GM18870 (cell line): Measurements from ENCODE around the gene GRAP.
"Not testable (repeated sequence)": the region's sequence is repeated elsewhere in the genome, so short reads cannot be mapped to it uniquely, and the experiment has no call there.

Source experiments
- ATAC-seq: cut with Tn5 transposase; IDR thresholded peaks from one replicate; pipeline ENCODE4 v1.9.1; 2021; ENCODE audit warnings: moderate library complexity; ENCODE audit not compliant: unreplicated experiment

The GRAP gene

DNA sequence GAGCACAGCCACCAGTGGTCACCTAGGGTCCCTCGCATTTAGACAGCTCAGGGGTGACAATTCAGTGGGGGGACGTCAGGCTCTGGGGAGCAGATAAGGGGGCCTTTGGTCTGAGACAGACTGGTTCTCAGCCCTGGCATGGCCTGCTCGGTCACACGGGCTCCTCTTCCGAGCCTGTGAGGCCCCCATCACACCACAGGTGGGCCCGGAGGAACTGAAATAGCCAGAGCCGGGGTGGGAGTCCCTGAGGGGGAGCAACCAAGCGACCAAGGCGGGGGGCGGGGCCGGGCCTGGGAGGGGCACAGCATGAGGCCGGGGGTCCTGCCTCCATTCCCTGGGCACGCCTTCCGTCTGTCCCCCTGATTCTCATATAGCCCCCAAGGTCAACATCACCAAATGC is 4.4 kb downstream of the GRAP start:
- ATAC-seq = not testable (repeated sequence)

GRCh38 chr17:19041871-19042270 is 4.9 kb downstream of the GRAP start:
- ATAC-seq = not testable (repeated sequence)

DNA sequence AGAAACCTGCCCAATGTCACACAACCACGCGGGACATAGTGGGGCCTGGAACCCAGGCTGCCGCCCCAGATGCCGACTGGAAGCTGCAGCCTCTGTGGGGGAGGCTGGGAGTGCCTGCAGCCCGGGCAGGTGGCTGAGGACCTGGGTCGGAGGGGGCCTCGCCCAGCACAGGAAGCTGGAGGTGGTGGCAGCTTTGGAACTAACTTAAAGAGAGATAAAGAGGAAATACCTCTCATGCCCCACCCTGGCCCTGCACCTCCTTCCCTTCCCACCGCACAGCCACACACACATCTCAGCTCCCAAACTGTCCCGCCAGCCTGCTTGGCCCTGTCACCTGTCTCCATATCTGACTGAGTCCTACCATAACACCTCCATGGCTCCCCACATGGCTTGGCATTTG is 6.4 kb downstream of the GRAP start:
- not testable (repeated sequence) for ATAC-seq

DNA sequence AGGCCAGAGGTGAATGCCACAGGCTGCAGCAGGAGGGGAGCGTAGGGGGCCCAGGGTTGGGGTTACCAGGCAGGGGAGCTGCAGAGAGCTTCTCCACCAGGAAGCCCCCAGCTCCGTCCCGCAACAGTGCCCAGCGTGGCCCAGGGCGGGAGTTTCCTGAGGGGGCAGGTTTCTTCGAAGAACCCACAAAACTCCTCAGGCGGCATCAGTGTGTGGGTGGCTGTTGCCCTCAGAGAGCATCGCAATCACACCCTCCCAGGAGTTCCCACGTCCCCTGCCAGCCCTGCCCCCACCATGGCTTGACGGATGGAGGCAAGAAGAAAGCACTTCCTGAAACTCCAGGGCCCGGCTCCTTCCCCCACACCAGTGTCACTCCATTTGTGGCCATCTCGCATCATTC is 8.0 kb downstream of the GRAP start:
- not testable (repeated sequence) for ATAC-seq

GRCh38 chr17:19038007-19038406 is 8.8 kb downstream of the GRAP start:
- ATAC-seq = not testable (repeated sequence)

GRCh38 chr17:19037547-19037946 is 9.2 kb downstream of the GRAP start:
- ATAC-seq = not testable (repeated sequence)

- not testable (repeated sequence) for ATAC-seq
Observed at GRCh38 chr17:19036186-19036585, 10.6 kb downstream of the GRAP start.

- ATAC-seq = not testable (repeated sequence)
Observed at GRCh38 chr17:19032377-19032988, 14.3 kb downstream of the GRAP start.

DNA sequence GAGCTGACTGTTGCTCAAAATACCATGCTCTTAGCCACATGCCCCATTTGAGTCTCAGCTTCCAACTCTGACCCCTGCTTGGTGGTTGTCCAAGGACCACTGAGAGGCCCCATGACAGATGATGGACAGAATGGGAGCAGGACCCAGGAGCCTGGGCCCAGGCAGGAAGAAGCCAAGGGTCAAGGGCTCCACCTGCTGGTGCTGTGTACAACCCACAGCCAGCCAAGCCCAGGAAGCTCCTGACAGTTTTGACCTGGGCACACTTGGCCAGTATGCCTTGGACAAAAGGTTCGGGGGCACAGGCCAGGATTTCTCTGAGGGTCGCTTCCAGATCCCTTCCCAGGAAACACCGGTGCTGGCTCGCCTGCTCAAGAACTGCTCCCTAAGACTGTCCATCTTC is 15.0 kb downstream of the GRAP start:
- not testable (repeated sequence) for ATAC-seq

DNA sequence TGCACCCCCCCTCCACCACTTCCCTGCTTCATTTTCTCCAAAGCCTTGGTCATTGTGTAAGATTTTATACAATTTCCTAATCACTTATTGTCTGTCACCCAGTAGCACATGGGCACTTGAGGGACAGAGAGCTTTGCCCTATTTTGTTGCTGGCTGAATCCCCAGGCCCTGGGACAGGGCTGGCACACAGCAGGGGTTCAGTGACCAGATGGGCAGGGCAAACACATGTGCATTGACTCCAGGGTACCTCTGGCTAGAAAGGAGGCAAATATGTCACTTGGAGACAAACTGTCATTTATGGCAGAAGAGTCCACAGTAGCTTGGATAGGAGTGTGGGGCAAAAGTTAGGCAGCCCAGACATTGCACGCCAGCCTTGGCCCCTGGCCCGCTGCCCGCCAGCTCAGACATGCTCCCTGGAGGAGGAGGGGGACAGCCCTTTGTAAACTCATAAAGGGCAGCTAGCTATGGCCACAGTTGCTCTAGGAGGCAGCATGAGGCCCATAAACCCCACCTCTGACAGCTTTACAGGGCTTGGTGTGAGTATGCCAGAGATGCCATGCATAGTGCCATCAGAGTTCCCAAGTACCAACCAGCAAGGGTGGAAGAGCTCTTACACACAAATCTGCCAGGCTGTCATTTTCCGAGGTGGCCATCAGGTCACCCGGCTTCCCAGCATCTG is 15.8 kb downstream of the GRAP start:
- not testable (repeated sequence) for ATAC-seq

DNA sequence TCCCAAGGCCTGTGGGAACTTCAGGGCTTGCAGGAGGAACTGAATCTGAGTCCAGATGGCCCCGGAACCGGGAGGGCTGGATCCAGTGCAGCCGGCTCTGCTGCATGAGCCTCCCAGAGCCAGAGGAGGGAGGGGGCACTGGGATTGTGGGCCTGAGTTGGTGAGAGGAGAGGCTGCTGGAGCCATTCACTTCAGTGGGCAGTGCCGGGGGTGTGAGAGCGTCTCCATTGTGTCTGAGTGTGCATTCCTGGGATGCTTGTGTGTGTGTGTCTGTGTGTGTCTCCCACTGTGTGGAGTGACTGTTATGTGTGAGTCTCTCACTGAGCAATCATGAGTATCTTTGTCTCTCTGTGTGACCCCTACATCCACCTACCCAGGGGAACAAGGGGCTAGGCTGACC is 17.0 kb downstream of the GRAP start:
- ATAC-seq = not testable (repeated sequence)

- ATAC-seq = not testable (repeated sequence)
Observed at GRCh38 chr17:19028671-19029070, 18.1 kb downstream of the GRAP start.

GRCh38 chr17:19024101-19025078 is 22.4 kb downstream of the GRAP start:
- ATAC-seq = no peak

DNA sequence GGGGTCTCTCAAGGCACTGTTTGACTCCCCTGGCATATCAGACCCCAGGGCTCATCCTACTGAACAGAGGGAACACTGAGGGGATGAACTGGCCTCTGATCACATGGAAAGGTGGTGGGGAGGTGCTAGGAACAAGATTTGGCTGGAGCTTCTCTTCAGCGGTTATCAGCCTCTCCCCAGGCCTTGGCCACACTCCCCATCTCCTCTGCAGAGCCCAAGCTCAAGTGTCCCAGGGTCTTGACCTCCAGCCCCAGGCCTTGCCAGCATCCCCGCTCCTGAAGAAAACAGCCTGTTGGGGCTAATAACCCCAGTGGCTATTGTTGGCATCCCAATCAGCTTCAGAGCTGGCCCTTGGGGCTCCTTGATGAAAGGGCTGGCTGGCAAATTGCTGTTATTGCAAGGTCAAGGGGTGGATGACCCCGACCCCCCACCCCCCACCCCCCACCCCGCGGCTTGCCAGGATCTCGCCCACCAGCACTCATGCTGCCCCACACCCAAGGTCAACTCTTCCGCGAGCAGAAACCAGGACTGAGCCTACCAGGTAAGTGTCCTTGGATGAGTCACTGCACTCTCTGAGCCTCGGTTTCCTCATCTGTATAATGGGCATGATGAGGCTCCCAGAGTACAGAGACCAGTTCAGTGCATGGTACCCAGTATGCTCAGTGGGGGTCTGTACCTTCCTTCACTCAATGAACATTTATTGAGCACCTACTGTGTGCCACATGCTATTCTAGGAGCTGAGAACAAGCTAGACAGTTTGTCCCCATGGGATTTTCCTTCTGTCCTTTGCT is 23.4 kb downstream of the GRAP start:
- no peak for ATAC-seq

- ATAC-seq = no peak
Observed at GRCh38 chr17:19022747-19023146, 24.0 kb downstream of the GRAP start.

GRCh38 chr17:19022128-19022527 is 24.6 kb downstream of the GRAP start:
- ATAC-seq = no peak

DNA sequence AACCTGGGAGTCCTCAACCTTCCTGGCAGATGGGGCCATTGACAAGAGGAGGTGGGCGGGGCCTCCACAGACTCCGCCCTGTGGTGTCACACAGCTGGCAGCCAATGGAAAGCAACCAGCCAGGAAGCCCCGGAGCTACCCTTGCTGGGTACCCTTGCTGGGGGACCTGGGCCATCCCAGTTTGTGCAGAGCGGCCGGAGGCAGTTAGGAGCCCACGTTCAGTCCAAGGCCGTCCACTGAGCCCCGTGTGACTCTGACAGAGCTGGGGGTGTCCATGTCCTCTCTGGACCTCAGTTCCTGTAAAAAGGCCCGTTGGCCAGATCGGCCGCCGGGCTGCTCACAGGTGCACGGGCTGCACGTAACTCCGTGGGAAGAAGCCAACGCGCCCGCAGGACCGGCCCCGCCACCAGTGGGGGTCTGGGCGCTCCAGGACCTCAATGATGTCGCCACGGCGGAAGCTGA is 25.1 kb downstream of the GRAP start:
- no peak for ATAC-seq

- not testable (repeated sequence) for ATAC-seq
Observed at GRCh38 chr17:19021011-19021621, 25.6 kb downstream of the GRAP start.

GRCh38 chr17:19020016-19020415 is 26.7 kb downstream of the GRAP start:
- ATAC-seq = no peak
